HK-2 (cell line): ENCODE data around the gene PSKH1.

Experiments
- DNase-seq: peaks from one replicate; pipeline ENCODE4 v3.0.0-alpha.2; 2018; ENCODE audit not compliant: unreplicated experiment

PSKH1 gene

GRCh38 chr16:67865318-67865717, 27.7 kb upstream of the PSKH1 start:
- DNase-seq: no peak

GRCh38 chr16:67868290-67868689, 24.8 kb upstream of the PSKH1 start:
- no peak for DNase-seq

GRCh38 chr16:67869653-67870052, 23.4 kb upstream of the PSKH1 start:
- DNase-seq: no peak

- DNase-seq: no peak
Observed at GRCh38 chr16:67871256-67871655, 21.8 kb upstream of the PSKH1 start.

GRCh38 chr16:67872131-67872630, 20.9 kb upstream of the PSKH1 start:
- no peak for DNase-seq

- peak; percentile 91 for DNase-seq
Observed at GRCh38 chr16:67872631-67873434, 20.2 kb upstream of the PSKH1 start, which contains the start of gene EDC4. TSS of gene EDC4 (plus strand) at chr16:67873052. CDS start at chr16:67873262, 210 bp downstream.

GRCh38 chr16:67873435-67874370, 19.4 kb upstream of the PSKH1 start:
- DNase-seq: no peak

GRCh38 chr16:67874372-67874771, 18.7 kb upstream of the PSKH1 start:
- DNase-seq: no peak

- DNase-seq: no peak
Observed at GRCh38 chr16:67877064-67877463, 16.0 kb upstream of the PSKH1 start.

GRCh38 chr16:67878232-67878631, 14.8 kb upstream of the PSKH1 start:
- no peak for DNase-seq

GRCh38 chr16:67878846-67879245, 14.2 kb upstream of the PSKH1 start:
- DNase-seq: no peak

GRCh38 chr16:67879462-67879861, 13.6 kb upstream of the PSKH1 start:
- no peak for DNase-seq

- no peak for DNase-seq
Observed at GRCh38 chr16:67879936-67880335, 13.1 kb upstream of the PSKH1 start.

- no peak for DNase-seq
Observed at GRCh38 chr16:67880584-67880983, 12.5 kb upstream of the PSKH1 start.

- no peak for DNase-seq
Observed at GRCh38 chr16:67881621-67882161, 11.4 kb upstream of the PSKH1 start.

- DNase-seq: no peak
Observed at GRCh38 chr16:67882374-67883145, 10.5 kb upstream of the PSKH1 start.

GRCh38 chr16:67883146-67883871, 9.7 kb upstream of the PSKH1 start:
- no peak for DNase-seq

GRCh38 chr16:67883872-67884261, 9.2 kb upstream of the PSKH1 start:
- peak; percentile 64 for DNase-seq

- DNase-seq: no peak
Observed at GRCh38 chr16:67884684-67885083, 8.4 kb upstream of the PSKH1 start, which contains the start of gene NRN1L. TSS of gene NRN1L (plus strand) at chr16:67884885. CDS start at chr16:67884904, 19 bp downstream.

- DNase-seq: no peak
Observed at GRCh38 chr16:67885545-67885944, 7.5 kb upstream of the PSKH1 start.

- DNase-seq: no peak
Observed at GRCh38 chr16:67885976-67886375, 7.1 kb upstream of the PSKH1 start.
